Cardiac muscle cell (in vitro differentiated cells and primary cell): ENCODE results near the gene PRPF4. TPM values are rescaled to one million over a fixed set of nuclear protein-coding genes. Genes with fewer than 3 reads are reported as not detected.

Experiments
- DNase-seq, 2 donors: peaks; one replicate each; pipeline versions ENCODE4 v3.0.0 to v3.0.0-alpha.2; 2010 to 2017; ENCODE audit warnings: low read depth in 1 of 2, low spot score in 1 of 2
- H3K27ac ChIP-seq: fragments of 200-600 bp; sonication (generic); 2 replicates; pipeline ENCODE4 v1.5.1; 2016
- H3K27me3 ChIP-seq: fragments of 200-600 bp; sonication (generic); 2 replicates; pipeline ENCODE4 v1.6.0; 2016; ENCODE audit warnings: control low read depth
- H3K36me3 ChIP-seq: fragments of 200-600 bp; sonication (generic); 2 replicates; pipeline ENCODE4 v1.5.1; 2016; ENCODE audit warnings: control low read depth
- H3K4me1 ChIP-seq: fragments of 200-600 bp; sonication (generic); 2 replicates; pipeline ENCODE4 v1.8.1; 2017; ENCODE audit warnings: low read depth, mild to moderate bottlenecking, mixed run types
- H3K4me3 ChIP-seq: fragments of 200-600 bp; sonication (generic); 2 replicates; pipeline ENCODE4 v1.5.1; 2016; ENCODE audit warnings: mild to moderate bottlenecking
- H3K9me3 ChIP-seq: fragments of 200-600 bp; sonication (generic); 2 replicates; pipeline ENCODE4 v1.5.1; 2017; ENCODE audit warnings: low read depth, mild to moderate bottlenecking, control low read depth
- polyA plus RNA-seq: library from polyadenylated mRNA; unstranded; fragments of >200 nt; fragmentation: Nextera tagmentation; extraction: Ambion mirVana; gene quantifications from 2 replicates; pipeline ENCODE4 v1.2.1, GENCODE V29; 2016
- total RNA-seq: library from RNA; depleted of rRNA; stranded (reverse); fragments of >200 nt; gene quantifications from 2 replicates; pipeline ENCODE4 v1.2.3, GENCODE V29; 2016
- TF ChIP-seq, protein P1 (sequence below): IDR thresholded peaks from 2 replicates; pipeline ENCODE4 v1.5.1; 2012; ENCODE audit warnings: low read depth, mild to moderate bottlenecking, low read length

Gene PRPF4
- total and polyA plus RNA-seq, 2 experiments from 2014 or later: 20.6 to 30.6 TPM

DNA sequence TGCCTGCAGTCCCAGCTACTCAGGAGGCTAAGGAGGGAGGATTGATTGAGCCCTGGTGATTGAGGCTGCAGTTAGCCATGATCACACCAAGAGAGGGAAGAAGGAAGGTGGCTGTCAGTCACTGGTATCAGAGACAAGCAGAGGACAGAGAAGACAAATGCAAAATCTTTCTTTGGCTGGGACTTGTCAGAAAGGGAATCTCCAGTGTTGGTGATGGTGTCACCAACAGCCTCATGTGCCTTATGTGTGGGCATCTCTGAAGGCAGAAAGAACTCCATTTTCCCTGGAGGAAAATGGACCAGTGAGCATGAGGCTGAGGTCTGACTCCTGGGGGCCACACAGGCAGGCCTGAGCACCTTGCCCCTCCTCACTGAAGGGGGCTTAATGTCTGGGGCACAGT is 39.8 kb downstream of the PRPF4 start:
- Histone ChIP-seq H3K36me3 (peaks cover 2% of the 10 kb centered on the region), H3K9me3 (no peaks in the 10 kb centered on the region), H3K27me3 (no peaks in the 10 kb centered on the region), H3K4me3 (no peak overlapping the region), H3K4me1 (no peaks in the 10 kb centered on the region), H3K27ac (no peak overlapping the region)
- TF ChIP-seq, protein P1, sequence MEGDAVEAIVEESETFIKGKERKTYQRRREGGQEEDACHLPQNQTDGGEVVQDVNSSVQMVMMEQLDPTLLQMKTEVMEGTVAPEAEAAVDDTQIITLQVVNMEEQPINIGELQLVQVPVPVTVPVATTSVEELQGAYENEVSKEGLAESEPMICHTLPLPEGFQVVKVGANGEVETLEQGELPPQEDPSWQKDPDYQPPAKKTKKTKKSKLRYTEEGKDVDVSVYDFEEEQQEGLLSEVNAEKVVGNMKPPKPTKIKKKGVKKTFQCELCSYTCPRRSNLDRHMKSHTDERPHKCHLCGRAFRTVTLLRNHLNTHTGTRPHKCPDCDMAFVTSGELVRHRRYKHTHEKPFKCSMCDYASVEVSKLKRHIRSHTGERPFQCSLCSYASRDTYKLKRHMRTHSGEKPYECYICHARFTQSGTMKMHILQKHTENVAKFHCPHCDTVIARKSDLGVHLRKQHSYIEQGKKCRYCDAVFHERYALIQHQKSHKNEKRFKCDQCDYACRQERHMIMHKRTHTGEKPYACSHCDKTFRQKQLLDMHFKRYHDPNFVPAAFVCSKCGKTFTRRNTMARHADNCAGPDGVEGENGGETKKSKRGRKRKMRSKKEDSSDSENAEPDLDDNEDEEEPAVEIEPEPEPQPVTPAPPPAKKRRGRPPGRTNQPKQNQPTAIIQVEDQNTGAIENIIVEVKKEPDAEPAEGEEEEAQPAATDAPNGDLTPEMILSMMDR: no peak
- no peak for DNase-seq

GRCh38 chr9:113316030-113316429 is 40.6 kb downstream of the PRPF4 start:
- no peaks in the 10 kb centered on the region for H3K4me1 ChIP-seq
- H3K4me3 ChIP-seq: no peak overlapping the region
- H3K9me3 ChIP-seq: no peaks in the 10 kb centered on the region
- no peak overlapping the region for H3K27ac ChIP-seq
- peaks cover 2% of the 10 kb centered on the region for H3K36me3 ChIP-seq
- TF ChIP-seq, protein P1: no peak
- no peaks in the 10 kb centered on the region for H3K27me3 ChIP-seq
- DNase-seq: no peak

- peak in 1 of 2 donors; percentile 46 for DNase-seq
- TF ChIP-seq, protein P1: peak; percentile 34
- peaks cover 2% of the 10 kb centered on the region for H3K36me3 ChIP-seq
- no peaks in the 10 kb centered on the region for H3K27me3 ChIP-seq
- H3K27ac ChIP-seq: no peak overlapping the region
- no peaks in the 10 kb centered on the region for H3K9me3 ChIP-seq
- H3K4me3 ChIP-seq: no peak overlapping the region
- H3K4me1 ChIP-seq: no peaks in the 10 kb centered on the region
Measured at GRCh38 chr9:113317777-113318176, 42.3 kb downstream of the PRPF4 start.

DNA sequence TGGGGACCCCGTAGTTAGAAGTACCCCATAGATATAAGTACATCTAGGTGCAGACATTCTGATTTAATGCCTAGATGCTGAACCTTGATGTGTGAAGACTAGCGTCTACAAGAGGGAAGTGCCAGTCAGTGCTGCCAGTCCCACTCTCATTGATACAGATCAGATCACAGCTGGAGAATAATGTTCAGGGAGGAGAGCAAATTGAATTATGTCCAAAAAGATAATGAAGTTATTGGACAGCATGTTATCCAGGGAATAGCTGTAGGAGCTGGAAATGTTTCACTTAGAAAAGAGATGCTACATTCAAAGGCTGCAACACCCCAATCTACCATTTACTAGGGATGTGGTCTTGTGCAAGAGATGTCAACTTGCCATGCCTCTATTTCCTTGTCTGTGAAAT is 43.6 kb downstream of the PRPF4 start:
- TF ChIP-seq, protein P1: no peak
- Histone ChIP-seq H3K27ac (no peak overlapping the region), H3K4me1 (no peaks in the 10 kb centered on the region), H3K9me3 (no peaks in the 10 kb centered on the region), H3K4me3 (no peak overlapping the region), H3K36me3 (peaks cover 2% of the 10 kb centered on the region), H3K27me3 (no peaks in the 10 kb centered on the region)
- DNase-seq: no peak

- Histone ChIP-seq H3K4me3 (no peak overlapping the region), H3K9me3 (no peaks in the 10 kb centered on the region), H3K27me3 (no peaks in the 10 kb centered on the region), H3K4me1 (no peaks in the 10 kb centered on the region), H3K27ac (no peak overlapping the region), H3K36me3 (peaks cover 2% of the 10 kb centered on the region)
- DNase-seq: no peak
- TF ChIP-seq, protein P1: no peak
Measured at GRCh38 chr9:113320051-113320450, 44.6 kb downstream of the PRPF4 start.

DNA sequence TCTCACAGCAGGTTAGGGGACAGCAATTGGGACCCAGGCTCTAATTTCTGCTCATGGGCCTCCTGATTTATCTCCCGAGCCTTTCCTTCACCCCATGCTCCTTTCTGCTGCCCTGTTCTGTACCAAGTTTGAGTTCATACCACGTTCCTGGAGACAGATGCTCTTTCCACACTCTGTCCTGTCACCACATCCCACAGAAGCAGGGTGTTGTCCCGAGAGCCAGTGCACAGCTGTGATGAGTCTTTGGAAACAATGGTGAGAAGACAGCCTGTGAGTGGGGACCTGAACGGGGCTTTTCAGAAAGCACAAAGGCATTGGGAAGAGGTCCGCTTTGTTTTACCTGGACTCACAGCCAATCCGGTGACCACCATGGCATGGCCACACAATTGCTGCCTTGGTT is 47.2 kb downstream of the PRPF4 start:
- Histone ChIP-seq H3K9me3 (no peaks in the 10 kb centered on the region), H3K27me3 (no peaks in the 10 kb centered on the region), H3K4me3 (no peak overlapping the region), H3K4me1 (no peaks in the 10 kb centered on the region), H3K36me3 (peaks cover 2% of the 10 kb centered on the region), H3K27ac (no peak overlapping the region)
- DNase-seq: no peak
- TF ChIP-seq, protein P1: no peak
